Effector memory CD8-positive, alpha-beta T cell (primary cell): ENCODE data around the gene DDX39B.
"Not testable (repeated sequence)": the region's sequence is repeated elsewhere in the genome, so short reads cannot be mapped to it uniquely, and the experiment has no call there.

Experiments used
- ATAC-seq: fragments of 150-1000 bp; cut with Tn5 transposase; replicated peaks from 2 replicates; pipeline ENCODE4 v1.10.0; 2021; ENCODE audit warnings: mild to moderate bottlenecking, moderate library complexity
- DNase-seq, 3 experiments: peaks; one replicate each; pipeline ENCODE4 v3.0.0; 2021
- H3K27ac Mint-ChIP-seq, 2 donors: one replicate each; pipeline ENCODE4 v1.8.0; 2022; ENCODE audit warnings: mild to moderate bottlenecking in 2 of 2, mixed read lengths in 2 of 2, moderate library complexity in 2 of 2
- H3K27me3 Mint-ChIP-seq, 2 donors: one replicate each; pipeline ENCODE4 v1.8.0; 2022; ENCODE audit warnings: mixed read lengths in 2 of 2
- H3K36me3 Mint-ChIP-seq: one replicate; pipeline ENCODE4 v1.8.0; 2022; ENCODE audit warnings: mild to moderate bottlenecking, moderate library complexity, mixed read lengths; ENCODE audit not compliant: insufficient read depth
- H3K4me1 Mint-ChIP-seq, 2 donors: one replicate each; pipeline ENCODE4 v1.8.0; 2022; ENCODE audit warnings: low read depth in 2 of 2, mixed read lengths in 2 of 2
- H3K4me3 Mint-ChIP-seq, 2 donors: one replicate each; pipeline ENCODE4 v1.8.0; 2022; ENCODE audit warnings: mild to moderate bottlenecking in 2 of 2, mixed read lengths in 2 of 2, moderate library complexity in 2 of 2
- H3K9me3 Mint-ChIP-seq, 2 donors: one replicate each; pipeline ENCODE4 v1.8.0; 2022; ENCODE audit warnings: mixed read lengths in 2 of 2

DDX39B gene

DNA sequence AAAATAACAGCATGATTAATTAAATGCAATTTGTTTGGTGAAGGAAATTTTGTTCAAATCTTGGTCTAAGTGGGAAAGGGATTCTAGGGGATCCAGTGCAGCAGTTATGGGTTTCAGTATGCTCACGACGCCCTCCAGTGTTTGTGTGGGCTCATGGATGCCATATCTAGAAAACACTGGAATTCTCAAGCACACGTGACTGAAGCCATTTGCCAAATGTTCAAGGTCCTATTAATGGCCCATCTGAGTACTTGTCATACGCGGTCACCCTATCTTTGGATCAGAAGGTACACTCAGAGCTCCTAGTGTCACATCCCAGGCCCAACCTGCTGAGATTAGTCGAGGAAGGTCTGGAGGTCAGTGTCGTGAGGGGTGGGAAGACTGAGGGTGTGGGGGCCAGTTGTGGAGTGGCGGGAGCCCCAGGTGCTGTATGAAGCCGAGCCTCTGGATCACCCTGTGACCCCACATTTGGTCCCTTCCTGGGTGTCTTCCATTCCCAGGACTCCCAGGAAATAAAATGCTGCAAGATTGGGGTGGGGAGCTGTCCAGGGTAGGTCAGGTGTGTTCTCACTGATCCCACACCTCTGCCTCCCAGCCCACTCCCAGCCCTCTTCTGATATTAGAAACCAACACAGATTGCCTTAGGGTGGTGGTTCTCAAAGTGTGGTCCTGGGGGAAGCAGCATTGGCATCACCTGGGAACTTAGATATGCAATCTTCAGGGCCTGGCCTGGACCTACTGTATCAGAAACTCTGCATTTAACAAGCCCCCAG is 55.6 kb downstream of the DDX39B start:
- not testable (repeated sequence) for DNase-seq, H3K4me3 Mint-ChIP-seq, H3K36me3 Mint-ChIP-seq, H3K27ac Mint-ChIP-seq, H3K27me3 Mint-ChIP-seq, H3K9me3 Mint-ChIP-seq, ATAC-seq
- peaks cover 6 to 13% of the 10 kb centered on the region in 2 donors for H3K4me1 Mint-ChIP-seq

DNA sequence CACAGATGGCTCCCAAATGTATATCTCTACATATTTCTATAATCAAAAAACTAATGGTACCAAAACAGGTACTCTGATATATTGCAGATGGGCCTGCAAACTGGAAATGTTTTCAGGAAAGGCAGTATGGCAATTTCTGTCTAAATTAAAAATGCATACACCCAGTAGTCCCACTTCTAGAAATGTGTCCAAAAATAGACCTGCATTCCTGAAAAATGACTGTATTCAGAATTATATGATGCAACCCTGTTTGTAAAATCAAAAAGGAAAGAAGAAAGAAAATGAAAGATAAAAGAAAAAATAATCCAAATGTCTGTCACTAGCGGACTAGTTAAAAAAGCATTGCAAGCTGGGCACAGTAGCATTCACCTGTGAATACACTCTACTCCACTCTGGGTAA is 56.7 kb downstream of the DDX39B start:
- Mint-ChIP-seq H3K27me3 (no peaks in the 10 kb centered on the region), H3K4me3 (no peak overlapping the region), H3K36me3 (peaks cover 4% of the 10 kb centered on the region), H3K9me3 (no peaks in the 10 kb centered on the region), H3K27ac (no peak overlapping the region), H3K4me1 (peaks cover 2 to 9% of the 10 kb centered on the region in 2 donors)
- DNase-seq, result no peak
- ATAC-seq, result no peak

DNA sequence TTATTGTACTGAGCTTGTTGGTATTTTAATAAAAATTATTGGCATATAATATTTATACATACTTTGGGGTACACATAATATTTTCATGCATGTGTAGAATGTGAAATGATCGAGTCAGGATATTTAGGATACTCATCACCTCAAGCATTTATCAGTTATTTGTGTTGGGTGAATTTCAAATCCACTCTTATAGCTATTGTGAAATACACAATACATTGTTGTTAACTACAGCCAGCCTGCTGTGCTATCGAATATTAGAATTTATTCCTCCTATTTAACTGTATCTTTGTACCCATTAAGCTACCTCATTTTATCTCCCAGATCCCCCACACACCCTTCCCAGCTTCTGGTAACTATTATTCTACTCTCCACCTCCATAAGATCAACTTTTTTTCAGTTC is 58.4 kb downstream of the DDX39B start:
- no peaks in the 10 kb centered on the region for H3K36me3 Mint-ChIP-seq
- DNase-seq (no peak), ATAC-seq (no peak)
- H3K27me3 Mint-ChIP-seq, result no peaks in the 10 kb centered on the region
- no peak overlapping the region for H3K4me3 Mint-ChIP-seq
- peak overlapping the region in 1 of 2 donors; percentile 53 for H3K27ac Mint-ChIP-seq
- H3K4me1 Mint-ChIP-seq, result peaks cover 5 to 12% of the 10 kb centered on the region in 2 donors
- no peaks in the 10 kb centered on the region for H3K9me3 Mint-ChIP-seq

DNA sequence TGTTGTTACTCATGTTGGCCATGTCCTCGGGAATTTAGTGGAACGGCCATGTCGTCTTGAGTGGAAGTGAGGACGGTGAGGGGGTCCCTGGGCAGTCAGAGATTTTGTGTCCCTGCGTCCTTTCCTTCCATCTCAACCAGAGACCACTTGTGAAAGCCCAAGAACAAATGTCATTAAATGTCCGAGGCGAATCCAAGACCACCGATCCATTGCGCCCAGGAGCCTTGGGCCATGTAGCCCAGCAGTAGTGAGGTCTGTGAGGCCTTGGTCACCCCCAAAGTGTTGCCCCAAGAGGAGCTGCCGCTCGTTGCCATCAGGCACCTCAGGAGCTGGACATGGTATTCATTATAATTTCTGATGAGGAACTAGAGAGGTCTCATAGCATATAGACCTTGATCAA is 61.2 kb downstream of the DDX39B start:
- H3K36me3 Mint-ChIP-seq, result peaks cover 4% of the 10 kb centered on the region

More for the DNA sequence above, 61.2 kb downstream of the DDX39B start:
- DNase-seq, result no peak
- H3K27ac Mint-ChIP-seq, result no peak overlapping the region
- no peak for ATAC-seq
- H3K27me3 Mint-ChIP-seq, result no peaks in the 10 kb centered on the region
- no peaks in the 10 kb centered on the region for H3K9me3 Mint-ChIP-seq
- H3K4me3 Mint-ChIP-seq, result no peak overlapping the region
- H3K4me1 Mint-ChIP-seq, result peaks cover 9 to 15% of the 10 kb centered on the region in 2 donors
